Sigmoid colon (tissue), 7 donors: Measurements from ENCODE around the gene NECTIN1. TPM values are rescaled to one million over a fixed set of nuclear protein-coding genes. Genes with fewer than 3 reads are reported as not detected.

Experiments
- DNase-seq: peaks from one replicate; pipeline ENCODE4 v3.0.0-alpha.2; 2019
- H3K27ac ChIP-seq, 4 donors: fragments of 200-600 bp; sonication (generic); one replicate each; pipeline ENCODE4 v1.5.1; 2016 to 2019; ENCODE audit warnings: mild to moderate bottlenecking in 1 of 4
- H3K27me3 ChIP-seq, 3 donors: fragments of 200-600 bp; sonication (generic); one replicate each; pipeline ENCODE4 v1.5.1; 2019; ENCODE audit warnings: mild to moderate bottlenecking in 1 of 3
- H3K36me3 ChIP-seq, 4 donors: fragments of 200-600 bp; sonication (generic); one replicate each; pipeline ENCODE4 v1.5.1; 2016 to 2019
- H3K4me1 ChIP-seq, 4 donors: fragments of 200-600 bp; sonication (generic); one replicate each; pipeline ENCODE4 v1.5.1; 2017 to 2019
- H3K4me3 ChIP-seq, 4 donors: fragments of 200-600 bp; sonication (generic); one replicate each; pipeline ENCODE4 v1.5.1; 2017 to 2019; ENCODE audit warnings: mild to moderate bottlenecking in 2 of 4, moderate library complexity in 1 of 4
- H3K9me3 ChIP-seq, 4 donors: fragments of 200-600 bp in 3 of 4; sonication (generic) in 3 of 4; one replicate each; pipeline versions ENCODE4 v1.5.1 to v1.6.1; 2013 to 2019
- EP300 ChIP-seq, 4 donors: sonication (generic); formaldehyde crosslinking; IDR thresholded peaks; one replicate each; pipeline ENCODE4 v1.6.1; 2017; ENCODE audit warnings: antibody characterized with exemption in 4 of 4
- POLR2A ChIP-seq, 2 donors: fragments of 450-650 bp; IDR thresholded peaks; one replicate each; pipeline ENCODE4 v1.6.1; 2016; ENCODE audit warnings: antibody characterized with exemption in 2 of 2, mild to moderate bottlenecking in 2 of 2, moderate library complexity in 2 of 2
- POLR2AphosphoS5 ChIP-seq, 4 donors: sonication (generic); formaldehyde crosslinking; IDR thresholded peaks; one replicate each; pipeline ENCODE4 v1.6.1; 2017; ENCODE audit warnings: antibody characterized with exemption in 4 of 4
- WGBS, 2 donors: extraction: QIAGEN DNeasy Blood & Tissue Kit; methylation state at CpG; one replicate each; pipeline ENCODE4 v1.1.7; 2013; 5-methylcytosine and 5-hydroxymethylcytosine counted together
- intact Hi-C: fragments of 100-400 bp; cut with DNase I; formaldehyde crosslinking; loops from one replicate; pipeline ENCODE4 v1.15.1; 2023
- polyA plus RNA-seq, 3 donors: library from polyadenylated mRNA; stranded (reverse); fragments of 200-250 nt; gene quantifications; one replicate each; pipeline ENCODE4 v1.2.3, GENCODE V29; 2013
- total RNA-seq, 4 donors: library from RNA; depleted of rRNA; stranded (reverse); fragments of >200 nt; gene quantifications; one replicate each; pipeline ENCODE4 v1.1.0, GENCODE V29; 2016
- TF ChIP-seq, protein P1 (sequence below), 4 experiments: fragments of 450-650 bp in 3 of 4; fragments of 200-600 bp in 1 of 4; IDR thresholded peaks; one replicate each; pipeline ENCODE4 v1.5.1; 2016 to 2019; ENCODE audit warnings: antibody characterized with exemption in 4 of 4, mild to moderate bottlenecking in 3 of 4, moderate library complexity in 2 of 4
- donor health status: healthy with polysubstance abuse.
- donor health status: Bipolar disorder and iron deficiency.
- donor health status: healthy.

Gene NECTIN1
- total and polyA plus RNA-seq, 7 donors = 0.16 to 19.0 (median 1.7) TPM

DNA sequence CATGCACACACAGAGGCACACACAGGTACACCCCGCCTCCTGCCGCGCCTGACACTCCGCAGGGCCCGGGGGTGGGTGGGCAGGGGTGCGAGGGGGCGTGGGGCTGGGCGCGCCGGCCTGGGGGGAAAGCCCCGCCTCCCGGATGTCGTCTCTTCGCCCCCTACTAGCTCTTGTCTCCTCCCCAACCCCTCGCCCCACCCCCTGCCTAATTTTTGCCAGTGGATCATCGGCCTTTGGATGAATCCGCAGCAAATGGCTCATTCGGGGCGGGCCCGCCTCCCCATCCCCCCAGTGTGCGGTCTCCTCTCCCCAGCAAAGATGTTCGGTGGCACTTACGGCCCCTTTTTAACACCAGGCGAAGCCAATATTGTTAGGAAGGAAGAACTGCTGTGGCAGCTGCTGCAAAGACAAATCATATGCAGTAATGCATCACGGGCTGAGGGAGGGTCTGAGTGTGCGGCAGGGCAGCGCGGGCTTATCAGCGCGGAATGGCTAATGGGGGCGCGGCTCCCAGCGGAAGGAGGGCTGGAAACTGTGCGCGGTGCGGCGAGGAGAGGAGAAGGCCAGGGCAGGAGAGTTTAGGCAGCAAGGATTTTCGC is 13.4 kb upstream of the NECTIN1 start:
- Histone ChIP-seq H3K4me1 (peaks cover 0 to 18% (median 11%) of the 10 kb centered on the region in 4 donors), H3K27me3 (peaks cover 15 to 62% (median 44%) of the 10 kb centered on the region in 3 donors), H3K36me3 (no peaks in the 10 kb centered on the region), H3K27ac (no peak overlapping the region), H3K9me3 (no peaks in the 10 kb centered on the region), H3K4me3 (peak overlapping the region in 2 of 4 donors; percentile 25 to 27)
- TF ChIP-seq POLR2AphosphoS5 (IDR thresholded peaks at IDR 0.05) (no peak), POLR2A (IDR thresholded peaks at IDR 0.05) (no peak), EP300 (IDR thresholded peaks at IDR 0.05) (no peak)
- TF ChIP-seq, protein P1, sequence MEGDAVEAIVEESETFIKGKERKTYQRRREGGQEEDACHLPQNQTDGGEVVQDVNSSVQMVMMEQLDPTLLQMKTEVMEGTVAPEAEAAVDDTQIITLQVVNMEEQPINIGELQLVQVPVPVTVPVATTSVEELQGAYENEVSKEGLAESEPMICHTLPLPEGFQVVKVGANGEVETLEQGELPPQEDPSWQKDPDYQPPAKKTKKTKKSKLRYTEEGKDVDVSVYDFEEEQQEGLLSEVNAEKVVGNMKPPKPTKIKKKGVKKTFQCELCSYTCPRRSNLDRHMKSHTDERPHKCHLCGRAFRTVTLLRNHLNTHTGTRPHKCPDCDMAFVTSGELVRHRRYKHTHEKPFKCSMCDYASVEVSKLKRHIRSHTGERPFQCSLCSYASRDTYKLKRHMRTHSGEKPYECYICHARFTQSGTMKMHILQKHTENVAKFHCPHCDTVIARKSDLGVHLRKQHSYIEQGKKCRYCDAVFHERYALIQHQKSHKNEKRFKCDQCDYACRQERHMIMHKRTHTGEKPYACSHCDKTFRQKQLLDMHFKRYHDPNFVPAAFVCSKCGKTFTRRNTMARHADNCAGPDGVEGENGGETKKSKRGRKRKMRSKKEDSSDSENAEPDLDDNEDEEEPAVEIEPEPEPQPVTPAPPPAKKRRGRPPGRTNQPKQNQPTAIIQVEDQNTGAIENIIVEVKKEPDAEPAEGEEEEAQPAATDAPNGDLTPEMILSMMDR (IDR thresholded peaks at IDR 0.05) = no peak
- 3% methylated on average over 38 of the region's 38 CpGs for WGBS, 2 donors
- no peak for DNase-seq
- intact Hi-C loops = no loop called here

GRCh38 chr11:119741369-119742262 is 12.6 kb upstream of the NECTIN1 start:
- Histone ChIP-seq H3K4me1 (peaks cover 0 to 18% (median 11%) of the 10 kb centered on the region in 4 donors), H3K36me3 (no peaks in the 10 kb centered on the region), H3K4me3 (peak overlapping the region in 2 of 4 donors; percentile 25 to 27), H3K27me3 (peaks cover 15 to 68% (median 44%) of the 10 kb centered on the region in 3 donors), H3K9me3 (no peaks in the 10 kb centered on the region), H3K27ac (no peak overlapping the region)
- DNase-seq = no peak
- no peak for TF ChIP-seq POLR2A (IDR thresholded peaks at IDR 0.05)
- no peak for TF ChIP-seq EP300 (IDR thresholded peaks at IDR 0.05)
- TF ChIP-seq, protein P1 (IDR thresholded peaks at IDR 0.05) = peak in 3 of 4 experiments; percentile 13 to 63 (median 61)
- WGBS, 2 donors = 20% methylated on average over 54 of the region's 54 CpGs
- intact Hi-C loops = loop anchor here (2.0 kb wide), 1 partner anchor 75 kb away; no protein-coding TSS in a partner anchor

GRCh38 chr11:119739975-119740374 is 11.0 kb upstream of the NECTIN1 start:
- no peak for TF ChIP-seq POLR2A (IDR thresholded peaks at IDR 0.05)
- TF ChIP-seq, protein P1 (IDR thresholded peaks at IDR 0.05) = no peak
- TF ChIP-seq EP300 (IDR thresholded peaks at IDR 0.05) = no peak
- no peak for TF ChIP-seq POLR2AphosphoS5 (IDR thresholded peaks at IDR 0.05)
- peaks cover 15 to 73% (median 44%) of the 10 kb centered on the region in 3 donors for H3K27me3 ChIP-seq
- intact Hi-C loops = loop anchor here (2.0 kb wide), 1 partner anchor 73 kb away; no protein-coding TSS in a partner anchor
- no peak overlapping the region for H3K4me3 ChIP-seq
- no peak overlapping the region for H3K27ac ChIP-seq
- H3K9me3 ChIP-seq = no peaks in the 10 kb centered on the region
- 12 to 68% methylated on average over 4 of the region's 4 CpGs for WGBS, 2 donors
- H3K4me1 ChIP-seq = peaks cover 0 to 18% (median 11%) of the 10 kb centered on the region in 4 donors
- no peaks in the 10 kb centered on the region for H3K36me3 ChIP-seq
- DNase-seq = no peak

GRCh38 chr11:119739021-119739703 is 10.2 kb upstream of the NECTIN1 start:
- TF ChIP-seq POLR2A (IDR thresholded peaks at IDR 0.05) = no peak
- no peak for TF ChIP-seq EP300 (IDR thresholded peaks at IDR 0.05)
- TF ChIP-seq, protein P1 (IDR thresholded peaks at IDR 0.05) = no peak
- TF ChIP-seq POLR2AphosphoS5 (IDR thresholded peaks at IDR 0.05) = no peak
- 7 to 47% methylated on average over 8 of the region's 8 CpGs for WGBS, 2 donors

More at GRCh38 chr11:119739021-119739703, 10.2 kb upstream of the NECTIN1 start:
- H3K27ac ChIP-seq = no peak overlapping the region
- peaks cover 0 to 18% (median 11%) of the 10 kb centered on the region in 4 donors for H3K4me1 ChIP-seq
- no peaks in the 10 kb centered on the region for H3K9me3 ChIP-seq
- intact Hi-C loops = no loop called here
- H3K36me3 ChIP-seq = no peaks in the 10 kb centered on the region
- no peak for DNase-seq
- H3K4me3 ChIP-seq = no peak overlapping the region
- H3K27me3 ChIP-seq = peaks cover 15 to 73% (median 44%) of the 10 kb centered on the region in 3 donors
